Daoy (cell line): ENCODE data around the gene KIZ. TPM values are rescaled to one million over a fixed set of nuclear protein-coding genes. Genes with fewer than 3 reads are reported as not detected.
A peak's percentile ranks its signal among the peaks of the same experiment; 100 is the strongest.

Source experiments
- DNase-seq: peaks from one replicate; pipeline ENCODE4 v3.0.0-alpha.2; 2015; ENCODE audit warnings: low read depth
- total RNA-seq: library from RNA; depleted of rRNA; stranded (reverse); fragments of >200 nt; shearing (Covaris generic); gene quantifications from 2 replicates; pipeline ENCODE4 v1.2.3, GENCODE V29; 2014; rRNA removed

Gene KIZ
- total RNA-seq = 22.2 and 36.7 TPM in 2 replicates

GRCh38 chr20:21125849-21126580 lies at the start of gene KIZ:
Gene KIZ (plus strand): TSS chr20:21126082. CDS start chr20:21126116, 34 bp downstream.
- DNase-seq = peak; percentile 96

GRCh38 chr20:21077809-21078345 lies 48.0 kb upstream of the KIZ start:
- DNase-seq = no peak

GRCh38 chr20:21082584-21082983 lies 43.3 kb upstream of the KIZ start:
- no peak for DNase-seq

DNA sequence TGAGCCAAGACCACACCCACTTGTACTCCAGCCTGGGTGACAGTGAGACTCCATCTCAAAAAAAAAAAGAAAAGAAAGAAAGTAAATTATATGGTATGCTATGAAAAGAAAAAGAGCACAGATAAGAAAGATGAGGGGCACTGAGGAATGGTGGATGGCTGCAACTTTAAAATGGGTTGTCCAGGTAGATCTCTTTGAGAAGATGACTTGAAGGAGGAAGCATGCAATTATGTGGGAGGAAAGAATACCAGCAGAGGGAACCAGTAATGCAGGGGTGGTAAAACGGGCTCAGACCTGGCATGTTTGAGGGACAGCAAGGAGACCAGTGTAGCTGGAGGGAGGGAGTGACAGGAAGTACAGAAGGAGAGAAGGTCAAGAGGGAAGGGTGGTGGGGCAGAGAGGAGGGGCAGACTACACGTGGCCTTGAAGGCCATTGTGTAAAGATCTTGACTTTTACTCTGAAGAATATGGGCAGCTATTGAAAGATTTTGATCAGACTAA lies 42.0 kb upstream of the KIZ start:
- DNase-seq = no peak

- DNase-seq = no peak
Observed at GRCh38 chr20:21087862-21088540, 37.9 kb upstream of the KIZ start.

GRCh38 chr20:21089391-21089790 lies 36.5 kb upstream of the KIZ start:
- DNase-seq = no peak

DNA sequence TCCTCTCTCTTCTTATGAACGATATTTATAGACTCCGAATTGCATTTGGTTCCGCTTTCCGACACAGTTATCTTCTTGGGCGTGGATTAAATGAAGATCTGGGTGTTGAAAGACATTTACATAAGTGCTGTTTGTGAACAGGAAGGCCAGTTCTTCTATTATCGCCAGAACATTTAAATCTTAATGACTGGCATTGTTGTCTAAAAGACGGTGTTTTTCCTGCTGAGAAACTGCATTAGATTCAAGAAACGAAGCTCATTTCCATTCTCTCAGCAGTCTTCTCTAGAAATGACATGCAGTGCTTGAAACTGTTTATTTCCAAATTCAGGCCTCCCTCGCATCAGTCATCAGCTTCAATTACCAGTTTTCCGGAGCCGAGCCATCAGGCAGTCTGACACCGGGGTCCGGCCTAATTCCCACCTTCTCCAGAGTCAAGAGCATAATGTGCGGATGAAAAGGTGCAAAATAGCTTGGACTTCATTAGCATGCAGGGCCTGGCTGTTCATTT lies 35.7 kb upstream of the KIZ start:
- DNase-seq = no peak

- DNase-seq = no peak
Observed at GRCh38 chr20:21090721-21091120, 35.2 kb upstream of the KIZ start.

GRCh38 chr20:21092806-21093205 lies 33.1 kb upstream of the KIZ start:
- DNase-seq = no peak

- DNase-seq = peak; percentile 88
Observed at GRCh38 chr20:21096321-21097043, 29.4 kb upstream of the KIZ start.

- peak; percentile 79 for DNase-seq
Observed at GRCh38 chr20:21099751-21100577, 25.9 kb upstream of the KIZ start.

- DNase-seq = peak; percentile 33
Observed at GRCh38 chr20:21100578-21101452, 25.1 kb upstream of the KIZ start.

DNA sequence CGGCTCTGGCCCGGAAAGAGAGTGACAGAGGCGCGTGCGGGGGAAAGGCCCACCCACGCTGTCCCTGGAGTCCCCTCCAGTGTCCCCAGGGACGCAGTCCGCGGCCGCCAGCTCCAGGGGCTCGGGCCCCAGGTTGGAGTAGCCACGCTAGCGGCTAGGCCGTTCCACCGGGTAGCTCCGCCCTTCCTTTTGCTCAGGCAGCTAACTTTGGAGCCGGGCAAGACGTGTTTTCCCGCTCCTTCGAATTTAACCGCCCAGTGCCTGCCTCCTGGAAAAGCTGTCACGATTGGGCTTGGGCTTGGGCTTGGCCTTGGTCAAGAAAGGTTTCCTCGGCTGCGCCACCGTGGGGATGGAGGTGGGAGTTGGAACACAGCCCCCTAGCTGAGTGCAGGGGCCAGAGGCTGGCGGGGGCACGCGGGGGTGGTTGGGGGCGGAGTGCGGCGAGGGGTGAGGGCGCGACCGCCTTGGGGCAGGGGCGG lies 24.4 kb upstream of the KIZ start:
- peak; percentile 49 for DNase-seq

DNA sequence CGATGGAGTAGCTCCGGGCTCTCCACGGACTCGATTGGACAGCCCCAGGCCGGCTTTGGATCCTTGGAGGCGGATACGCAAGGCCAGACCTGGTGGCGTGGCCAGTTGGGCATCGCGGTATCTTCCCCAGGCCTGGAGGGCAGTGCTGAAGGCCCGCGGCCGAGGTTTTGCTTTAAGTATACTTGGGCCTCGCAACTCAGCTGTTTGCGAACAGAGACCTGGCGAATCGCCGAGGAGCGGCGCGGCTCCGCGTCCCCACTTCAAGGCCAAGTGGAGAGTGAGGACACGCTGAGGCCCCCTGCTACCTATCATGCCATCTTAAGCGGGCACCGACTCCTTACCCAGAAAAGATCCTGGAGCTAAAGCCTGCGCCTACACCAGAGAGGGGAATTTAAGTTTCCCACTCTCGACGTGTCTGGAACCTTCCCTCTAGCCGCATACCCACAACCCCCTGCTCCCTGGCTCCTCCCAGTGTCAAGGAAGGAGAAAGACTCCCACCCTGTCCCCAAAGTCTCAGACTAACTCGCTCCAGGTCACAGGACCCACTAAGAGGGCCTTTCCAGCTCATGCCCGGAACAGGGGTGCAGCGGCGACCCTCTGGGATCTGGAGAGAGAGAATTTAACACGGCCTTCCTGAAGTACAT lies 23.8 kb upstream of the KIZ start:
- no peak for DNase-seq

DNA sequence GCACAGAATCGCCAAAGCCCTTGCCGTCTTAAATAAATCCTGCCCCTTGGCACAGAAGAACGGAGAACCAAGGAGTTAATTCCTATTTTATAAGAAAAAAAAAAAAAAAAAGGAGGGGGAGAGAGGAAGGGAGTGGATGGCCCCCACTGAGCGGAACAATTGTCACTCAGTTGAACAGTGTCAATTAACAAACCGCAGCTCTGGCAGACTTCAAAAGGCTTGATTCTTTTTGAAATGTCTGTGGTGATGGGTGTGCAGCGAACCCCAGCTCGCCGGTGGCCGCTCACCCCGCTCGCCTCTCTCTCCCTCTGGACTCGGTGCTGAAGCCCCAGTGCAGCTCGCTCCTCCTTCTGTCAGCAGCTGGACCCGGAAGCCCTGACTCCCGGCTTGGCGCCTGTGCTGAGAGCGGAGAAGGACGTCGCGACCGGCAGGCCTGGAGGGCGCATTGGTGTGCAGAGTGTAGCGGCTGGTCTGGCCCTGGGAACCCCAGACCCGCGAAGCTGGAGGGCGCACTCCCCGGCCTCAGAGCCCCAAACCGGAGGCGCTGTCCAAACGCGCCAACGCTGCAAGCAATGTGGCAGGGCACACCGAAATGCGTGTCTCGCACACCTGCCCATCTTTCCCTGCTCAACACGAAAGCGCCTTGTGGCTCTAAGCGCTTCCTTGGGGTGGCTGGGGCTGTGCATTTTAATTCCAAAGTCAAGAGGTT lies 23.1 kb upstream of the KIZ start:
- peak; percentile 45 for DNase-seq

GRCh38 chr20:21103582-21104465 lies 22.1 kb upstream of the KIZ start:
- DNase-seq = no peak

- no peak for DNase-seq
Observed at GRCh38 chr20:21104466-21104761, 21.5 kb upstream of the KIZ start.

GRCh38 chr20:21104921-21105320 lies 21.0 kb upstream of the KIZ start:
- no peak for DNase-seq
